Smooth muscle cell (in vitro differentiated cells): ENCODE data around the gene LRRC31. TPM values are rescaled to one million over a fixed set of nuclear protein-coding genes. Genes with fewer than 3 reads are reported as not detected.
A peak's percentile ranks its signal among the peaks of the same experiment; 100 is the strongest.

Experiments
- DNase-seq: peaks from one replicate; lab custom pipeline; 2025; ENCODE audit not compliant: unreplicated experiment; lab: John Stamatoyannopoulos, UW
- H2AFZ ChIP-seq: fragments of 200-600 bp; sonication (generic); 2 replicates; pipeline ENCODE4 v1.6.0; 2016; ENCODE audit warnings: antibody characterized with exemption, low read depth, mild to moderate bottlenecking
- H3F3A ChIP-seq: fragments of 200-600 bp; sonication (generic); 2 replicates; pipeline ENCODE4 v1.6.0; 2017; ENCODE audit warnings: antibody characterized with exemption, low read depth
- H3K27ac ChIP-seq: fragments of 200-600 bp; sonication (generic); 2 replicates; pipeline ENCODE4 v1.5.1; 2016; ENCODE audit warnings: low read depth, mild to moderate bottlenecking
- H3K27me3 ChIP-seq: fragments of 200-600 bp; sonication (generic); 2 replicates; pipeline ENCODE4 v1.6.1; 2016; ENCODE audit warnings: low read depth, mild to moderate bottlenecking
- H3K36me3 ChIP-seq: fragments of 200-600 bp; sonication (generic); 2 replicates; pipeline ENCODE4 v1.5.1; 2016; ENCODE audit warnings: low read depth
- H3K4me1 ChIP-seq: fragments of 200-600 bp; sonication (generic); 2 replicates; pipeline ENCODE4 v1.5.1; 2016; ENCODE audit warnings: low read depth
- H3K4me2 ChIP-seq: fragments of 200-600 bp; sonication (generic); 2 replicates; pipeline ENCODE4 v1.6.0; 2016; ENCODE audit warnings: mild to moderate bottlenecking
- H3K4me3 ChIP-seq: fragments of 200-600 bp; sonication (generic); 2 replicates; pipeline ENCODE4 v1.5.1; 2016; ENCODE audit warnings: mild to moderate bottlenecking
- H3K79me2 ChIP-seq: fragments of 200-600 bp; sonication (generic); 2 replicates; pipeline ENCODE4 v1.6.0; 2016; ENCODE audit warnings: low read depth, mild to moderate bottlenecking
- H3K9ac ChIP-seq: fragments of 200-600 bp; sonication (generic); 2 replicates; pipeline ENCODE4 v1.6.0; 2016; ENCODE audit warnings: low read depth
- H3K9me3 ChIP-seq: fragments of 200-600 bp; sonication (generic); replicated peaks from 2 replicates; pipeline ENCODE4 v1.5.1; 2016; ENCODE audit warnings: low read depth
- H4K20me1 ChIP-seq: fragments of 200-600 bp; sonication (generic); 2 replicates; pipeline ENCODE4 v1.6.0; 2016; ENCODE audit warnings: low read depth
- WGBS: methylation state at CpG from one replicate; pipeline ENCODE4 v1.1.7; 2016; ENCODE audit warnings: low lambda C conversion rate; 5-methylcytosine and 5-hydroxymethylcytosine counted together
- polyA plus RNA-seq: library from polyadenylated mRNA; unstranded; fragments of >200 nt; fragmentation: Nextera tagmentation; extraction: Ambion mirVana; gene quantifications from 2 replicates; pipeline ENCODE4 v1.2.1, GENCODE V29; 2016
- total RNA-seq: library from RNA; depleted of rRNA; stranded (reverse); fragments of >200 nt; gene quantifications from 2 replicates; pipeline ENCODE4 v1.2.3, GENCODE V29; 2014
- TF ChIP-seq, protein P1 (sequence below): fragments of 200-600 bp; sonication (generic); IDR thresholded peaks from 2 replicates; pipeline ENCODE4 v1.5.1; 2017; ENCODE audit warnings: borderline replicate concordance, mild to moderate bottlenecking, antibody characterized with exemption; ENCODE audit not compliant: insufficient read depth, poor library complexity, severe bottlenecking

The LRRC31 gene
- total and polyA plus RNA-seq, 2 experiments from 2014 or later, result not detected

DNA sequence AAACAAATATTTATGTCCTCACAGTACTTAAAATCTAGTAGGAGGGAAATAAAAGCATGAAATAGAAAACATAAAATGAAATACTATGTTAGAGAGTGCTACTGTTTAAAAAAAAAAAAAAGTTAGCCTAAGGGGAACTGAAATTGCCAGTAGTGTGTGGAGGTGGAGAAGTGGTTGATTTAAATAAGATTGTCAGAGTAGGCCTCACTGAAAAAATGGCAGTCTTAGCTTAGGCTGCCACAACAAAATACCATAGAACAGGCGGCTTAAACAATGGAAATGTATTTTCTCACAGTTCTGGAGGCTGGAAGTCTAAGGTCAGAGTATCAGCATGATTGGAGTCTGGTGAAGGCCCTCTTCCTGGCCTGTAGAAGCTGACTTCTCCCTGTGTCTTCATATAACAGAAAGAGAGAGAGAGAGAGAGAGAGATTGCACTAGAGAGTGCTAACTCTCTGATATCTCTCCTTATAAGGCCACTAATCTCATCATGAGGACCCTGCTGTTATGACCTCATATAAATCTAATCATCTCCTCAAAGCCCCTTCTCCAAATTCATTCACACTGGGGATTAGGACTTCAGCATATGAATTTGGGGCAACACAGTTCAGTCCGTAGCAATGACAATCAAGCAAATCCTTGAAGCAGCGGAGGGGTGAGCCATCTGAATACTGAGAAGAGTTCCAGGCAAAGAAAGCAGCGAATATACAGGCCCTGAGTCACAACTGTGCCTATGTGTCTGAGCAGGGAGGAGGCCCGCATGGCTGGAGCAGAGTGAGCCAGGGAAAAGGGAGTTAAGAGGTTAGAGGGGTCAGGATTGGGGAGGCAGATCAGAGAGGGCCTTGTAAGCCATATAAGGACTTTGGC lies 33.4 kb downstream of the LRRC31 start:
- Histone ChIP-seq H3K27ac (peak overlapping the region; percentile 60), H2AFZ (peak overlapping the region; percentile 87)
- TF ChIP-seq, protein P1, sequence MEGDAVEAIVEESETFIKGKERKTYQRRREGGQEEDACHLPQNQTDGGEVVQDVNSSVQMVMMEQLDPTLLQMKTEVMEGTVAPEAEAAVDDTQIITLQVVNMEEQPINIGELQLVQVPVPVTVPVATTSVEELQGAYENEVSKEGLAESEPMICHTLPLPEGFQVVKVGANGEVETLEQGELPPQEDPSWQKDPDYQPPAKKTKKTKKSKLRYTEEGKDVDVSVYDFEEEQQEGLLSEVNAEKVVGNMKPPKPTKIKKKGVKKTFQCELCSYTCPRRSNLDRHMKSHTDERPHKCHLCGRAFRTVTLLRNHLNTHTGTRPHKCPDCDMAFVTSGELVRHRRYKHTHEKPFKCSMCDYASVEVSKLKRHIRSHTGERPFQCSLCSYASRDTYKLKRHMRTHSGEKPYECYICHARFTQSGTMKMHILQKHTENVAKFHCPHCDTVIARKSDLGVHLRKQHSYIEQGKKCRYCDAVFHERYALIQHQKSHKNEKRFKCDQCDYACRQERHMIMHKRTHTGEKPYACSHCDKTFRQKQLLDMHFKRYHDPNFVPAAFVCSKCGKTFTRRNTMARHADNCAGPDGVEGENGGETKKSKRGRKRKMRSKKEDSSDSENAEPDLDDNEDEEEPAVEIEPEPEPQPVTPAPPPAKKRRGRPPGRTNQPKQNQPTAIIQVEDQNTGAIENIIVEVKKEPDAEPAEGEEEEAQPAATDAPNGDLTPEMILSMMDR, result no peak

DNA sequence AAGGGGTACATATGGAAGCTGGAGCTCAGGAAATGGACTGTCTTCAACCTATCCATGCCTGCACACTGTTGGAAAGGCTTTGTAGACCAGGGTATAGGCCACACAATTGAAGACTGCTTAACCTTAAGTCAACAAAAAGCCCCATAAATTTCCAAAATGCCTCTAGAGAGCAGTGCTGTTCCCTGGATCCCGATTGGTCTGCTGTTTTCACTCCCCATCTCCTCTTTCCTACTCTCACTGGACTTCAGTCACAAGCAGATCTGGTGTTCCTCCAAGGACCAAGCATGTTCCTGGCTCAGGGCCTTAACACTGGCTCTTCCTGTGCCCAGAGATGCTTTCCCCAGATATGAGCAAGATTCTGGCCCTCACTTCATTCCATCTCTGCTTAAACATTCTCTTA lies 34.2 kb downstream of the LRRC31 start:
- H3K36me3 ChIP-seq, result no peaks in the 10 kb centered on the region
- H3K9me3 ChIP-seq, result no peaks in the 10 kb centered on the region
- no peak overlapping the region for H3K4me2 ChIP-seq
- H3K4me1 ChIP-seq, result peaks cover 5% of the 10 kb centered on the region
- H4K20me1 ChIP-seq, result no peaks in the 10 kb centered on the region
- TF ChIP-seq, protein P1, result no peak
- H3K27ac ChIP-seq, result peak overlapping the region; percentile 60
- no peak for DNase-seq
- WGBS, result 79% methylated on average over 1 of the region's 1 CpG
- H3K4me3 ChIP-seq, result no peak overlapping the region
- H3F3A ChIP-seq, result peaks cover 7% of the 10 kb centered on the region
- H2AFZ ChIP-seq, result peak overlapping the region; percentile 87
- H3K9ac ChIP-seq, result no peak overlapping the region
- H3K27me3 ChIP-seq, result peaks cover 2% of the 10 kb centered on the region
- no peaks in the 10 kb centered on the region for H3K79me2 ChIP-seq

More for the DNA sequence above, 33.4 kb downstream of the LRRC31 start:
- DNase-seq, result no peak
- peaks cover 7% of the 10 kb centered on the region for H3F3A ChIP-seq
- peaks cover 2% of the 10 kb centered on the region for H3K27me3 ChIP-seq
- H3K4me3 ChIP-seq, result no peak overlapping the region
- H4K20me1 ChIP-seq, result no peaks in the 10 kb centered on the region
- H3K4me2 ChIP-seq, result peak overlapping the region; percentile 43
- peak overlapping the region; percentile 21 for H3K9ac ChIP-seq
- peaks cover 5% of the 10 kb centered on the region for H3K4me1 ChIP-seq
- H3K36me3 ChIP-seq, result no peaks in the 10 kb centered on the region
- no peaks in the 10 kb centered on the region for H3K79me2 ChIP-seq
- WGBS, result 21% methylated on average over 5 of the region's 5 CpGs
- H3K9me3 ChIP-seq, result no peaks in the 10 kb centered on the region

- no peaks in the 10 kb centered on the region for H3K4me1 ChIP-seq
- H3K9me3 ChIP-seq, result no peaks in the 10 kb centered on the region
- DNase-seq, result no peak
- H3K27me3 ChIP-seq, result no peaks in the 10 kb centered on the region
- WGBS, result 89% methylated on average over 4 of the region's 4 CpGs
- TF ChIP-seq, protein P1, result no peak
- H3K4me3 ChIP-seq, result no peak overlapping the region
- H3F3A ChIP-seq, result no peaks in the 10 kb centered on the region
- H3K79me2 ChIP-seq, result no peaks in the 10 kb centered on the region
- no peaks in the 10 kb centered on the region for H4K20me1 ChIP-seq
- no peak overlapping the region for H3K9ac ChIP-seq
- no peaks in the 10 kb centered on the region for H3K36me3 ChIP-seq
- H3K4me2 ChIP-seq, result no peak overlapping the region
- no peak overlapping the region for H3K27ac ChIP-seq
- no peak overlapping the region for H2AFZ ChIP-seq
Measured at GRCh38 chr3:169827712-169828111, 42.0 kb downstream of the LRRC31 start.

- TF ChIP-seq, protein P1, result no peak
- 80% methylated on average over 3 of the region's 3 CpGs for WGBS
Measured at GRCh38 chr3:169825316-169825715, 44.4 kb downstream of the LRRC31 start.

More at GRCh38 chr3:169825316-169825715, 44.4 kb downstream of the LRRC31 start:
- DNase-seq, result no peak
- no peaks in the 10 kb centered on the region for H3K79me2 ChIP-seq
- H3K4me3 ChIP-seq, result no peak overlapping the region
- no peaks in the 10 kb centered on the region for H3F3A ChIP-seq
- H3K4me2 ChIP-seq, result no peak overlapping the region
- H3K9me3 ChIP-seq, result no peaks in the 10 kb centered on the region
- no peak overlapping the region for H2AFZ ChIP-seq
- no peak overlapping the region for H3K9ac ChIP-seq
- H4K20me1 ChIP-seq, result no peaks in the 10 kb centered on the region
- H3K27ac ChIP-seq, result no peak overlapping the region
- no peaks in the 10 kb centered on the region for H3K27me3 ChIP-seq
- no peaks in the 10 kb centered on the region for H3K36me3 ChIP-seq
- H3K4me1 ChIP-seq, result no peaks in the 10 kb centered on the region
